Body of pancreas (tissue), 4 donors: ENCODE data around the gene ARF6.

Experiments used
- CTCF ChIP-seq, 7 experiments: fragments of 450-650 bp in 4 of 7; fragments of 200-600 bp in 3 of 7; sonication (generic) in 3 of 7; IDR thresholded peaks; one replicate each; pipeline ENCODE4 v1.5.1; 2016 to 2019; ENCODE audit warnings: antibody characterized with exemption in 7 of 7
- POLR2A ChIP-seq, 3 donors: fragments of 450-650 bp; IDR thresholded peaks; one replicate each; pipeline ENCODE4 v1.6.1; 2016; ENCODE audit warnings: antibody characterized with exemption in 3 of 3, mild to moderate bottlenecking in 2 of 3

- TF ChIP-seq CTCF (IDR thresholded peaks at IDR 0.05) (no peak), POLR2A (IDR thresholded peaks at IDR 0.05) (no peak)
Observed at GRCh38 chr14:49898485-49898884, 5.6 kb downstream of the ARF6 start.
